Adrenal gland (tissue), 12 donors: ENCODE results near the gene CNOT11. TPM values are rescaled to one million over a fixed set of nuclear protein-coding genes. Genes with fewer than 3 reads are reported as not detected.
"Not testable (repeated sequence)": the region's sequence is repeated elsewhere in the genome, so short reads cannot be mapped to it uniquely, and the experiment has no call there.

Source experiments
- DNase-seq, 7 donors: peaks; one replicate each; pipeline ENCODE4 v3.0.0-alpha.2; 2019 to 2020
- H3K27ac ChIP-seq, 5 donors: fragments of 200-600 bp; sonication (generic) in 4 of 5; 1 replicate in 3 of 5; 2 replicates in 2 of 5; pipeline versions ENCODE4 v1.5.1 to v1.8.0; 2016 to 2020; ENCODE audit warnings: mild to moderate bottlenecking in 1 of 5
- H3K27me3 ChIP-seq: fragments of 200-600 bp; 2 replicates; pipeline ENCODE4 v1.8.0; 2021
- H3K36me3 ChIP-seq, 2 donors: fragments of 200-600 bp; replicated peaks in 1 of 2; 1 replicate in 1 of 2; 2 replicates in 1 of 2; pipeline versions ENCODE4 v1.5.1 to v1.8.0; 2018 to 2022
- H3K4me1 ChIP-seq, 2 donors: fragments of 200-600 bp; replicated peaks in 1 of 2; 1 replicate in 1 of 2; 2 replicates in 1 of 2; pipeline versions ENCODE4 v1.5.1 to v1.8.0; 2018 to 2021
- H3K4me3 ChIP-seq, 4 donors: fragments of 200-600 bp; sonication (generic) in 3 of 4; one replicate each; pipeline ENCODE4 v1.5.1; 2016 to 2018
- H3K9me3 ChIP-seq, 3 donors: fragments of 200-600 bp; sonication (generic) in 1 of 3; replicated peaks in 1 of 3; 1 replicate in 2 of 3; 2 replicates in 1 of 3; pipeline versions ENCODE4 v1.5.1 to v1.8.0; 2016 to 2021
- CTCF ChIP-seq, 6 experiments: fragments of 450-650 bp in 4 of 6; fragments of 200-600 bp in 2 of 6; sonication (generic) in 1 of 6; IDR thresholded peaks; 1 replicate in 5 of 6; 2 replicates in 1 of 6; pipeline versions ENCODE4 v1.5.1 to v1.8.0; 2016 to 2021; ENCODE audit warnings: antibody characterized with exemption in 6 of 6, mild to moderate bottlenecking in 2 of 6, moderate library complexity in 1 of 6
- POLR2A ChIP-seq, 2 donors: fragments of 450-650 bp; IDR thresholded peaks; one replicate each; pipeline ENCODE4 v1.6.1; 2017; ENCODE audit warnings: antibody characterized with exemption in 2 of 2, mild to moderate bottlenecking in 2 of 2, moderate library complexity in 1 of 2
- WGBS, 4 donors: extraction: QIAGEN DNeasy Blood & Tissue Kit in 2 of 4; methylation state at CpG; one replicate each; pipeline versions ENCODE4 v1.1.5 to v1.1.7; 2013 to 2017; 5-methylcytosine and 5-hydroxymethylcytosine counted together
- intact Hi-C, 2 donors: fragments of 100-400 bp; cut with DNase I; formaldehyde crosslinking; loops; one replicate each; pipeline versions ENCODE4 v1.14.1 to v1.15.0; 2022 to 2023
- polyA plus RNA-seq, 3 donors: library from polyadenylated mRNA; stranded (reverse); fragments of 200-250 nt in 2 of 3; fragments of 350-450 nt in 1 of 3; fragmentation: Illumina TruSeq in 1 of 3; extraction: RNeasy Lipid Tissue Mini Kit (QIAGEN cat#74804) in 1 of 3; gene quantifications; one replicate each; pipeline ENCODE4 v1.2.3, GENCODE V29; 2013 to 2014
- total RNA-seq, 9 donors: library from RNA; depleted of rRNA in 4 of 9; stranded (reverse); fragments of >200 nt in 4 of 9; fragments of 120-200 nt in 1 of 9; fragmentation: NEBNext Ultra II Directional in 1 of 9; extraction: Animal tissue kit (Norgen Biotek cat#: 25700) in 1 of 9; gene quantifications; one replicate each; pipeline versions ENCODE4 v1.1.0 to v1.2.4, GENCODE V29; 2013 to 2023
- donor health status: healthy with polysubstance abuse.
- donor health status: Bipolar disorder and iron deficiency.
- donor health status: DM: yes; HTN: yes; CAD: no.
- donor health status: DM: no; HTN: no; CAD: no.
- donor health status: DM: no; HTN: no; CAD: no.
- donor health status: DM: yes; HTN: yes; CAD: no.

CNOT11 gene
- total and polyA plus RNA-seq, 12 donors = 9.5 to 67.3 (median 32.6) TPM

GRCh38 chr2:101208830-101209229 lies 43.9 kb upstream of the CNOT11 start:
- 69 to 74% (median 70%) methylated on average over 4 of the region's 4 CpGs for WGBS, 4 donors
- H3K27ac ChIP-seq = no peak overlapping the region
- no peaks in the 10 kb centered on the region for H3K9me3 ChIP-seq
- DNase-seq = no peak
- H3K4me1 ChIP-seq = peaks cover 6 to 7% of the 10 kb centered on the region in 2 donors
- intact Hi-C loops = no loop called here
- TF ChIP-seq CTCF (IDR thresholded peaks at IDR 0.05) (no peak), POLR2A (IDR thresholded peaks at IDR 0.05) (no peak)
- no peaks in the 10 kb centered on the region for H3K36me3 ChIP-seq
- H3K27me3 ChIP-seq = no peaks in the 10 kb centered on the region
- no peak overlapping the region for H3K4me3 ChIP-seq

- DNase-seq = no peak
- Histone ChIP-seq H3K27ac (no peak overlapping the region), H3K4me1 (no peaks in the 10 kb centered on the region), H3K27me3 (no peaks in the 10 kb centered on the region), H3K9me3 (no peaks in the 10 kb centered on the region), H3K4me3 (no peak overlapping the region), H3K36me3 (no peaks in the 10 kb centered on the region)
- intact Hi-C loops = loop anchor here in 1 of 2 donors (10.0 kb wide), 1 partner anchor 614 kb away; no protein-coding TSS in a partner anchor
- WGBS, 4 donors = 77 to 89% (median 84%) methylated on average over 7 of the region's 7 CpGs
- TF ChIP-seq POLR2A (IDR thresholded peaks at IDR 0.05) (no peak), CTCF (IDR thresholded peaks at IDR 0.05) (no peak)
These were observed 33.4 kb upstream of the CNOT11 start for GRCh38 chr2:101219246-101219645.

- H3K27me3 ChIP-seq, intact Hi-C loops, H3K27ac ChIP-seq, H3K36me3 ChIP-seq, H3K9me3 ChIP-seq, DNase-seq, H3K4me1 ChIP-seq, H3K4me3 ChIP-seq: not testable (repeated sequence)
- WGBS, 4 donors = 94 to 99% (median 96%) methylated on average over 7 of the region's 7 CpGs
These were observed 32.6 kb upstream of the CNOT11 start for GRCh38 chr2:101220091-101220490.

GRCh38 chr2:101223814-101224231 lies 28.9 kb upstream of the CNOT11 start:
- WGBS, 4 donors = 70 to 90% (median 79%) methylated on average over 7 of the region's 7 CpGs
- no peaks in the 10 kb centered on the region for H3K27me3 ChIP-seq
- no peak overlapping the region for H3K27ac ChIP-seq
- H3K9me3 ChIP-seq = no peaks in the 10 kb centered on the region
- H3K36me3 ChIP-seq = no peaks in the 10 kb centered on the region
- intact Hi-C loops = no loop called here
- no peak for DNase-seq
- no peak for TF ChIP-seq POLR2A (IDR thresholded peaks at IDR 0.05)
- TF ChIP-seq CTCF (IDR thresholded peaks at IDR 0.05) = no peak
- no peak overlapping the region for H3K4me3 ChIP-seq
- no peaks in the 10 kb centered on the region for H3K4me1 ChIP-seq

GRCh38 chr2:101230541-101231001 lies 22.1 kb upstream of the CNOT11 start:
- Histone ChIP-seq H3K36me3 (no peaks in the 10 kb centered on the region), H3K4me3 (no peak overlapping the region), H3K27me3 (no peaks in the 10 kb centered on the region), H3K27ac (no peak overlapping the region), H3K9me3 (no peaks in the 10 kb centered on the region), H3K4me1 (no peaks in the 10 kb centered on the region)
- 86 to 95% (median 91%) methylated on average over 2 of the region's 2 CpGs for WGBS, 4 donors
- TF ChIP-seq CTCF (IDR thresholded peaks at IDR 0.05) (no peak), POLR2A (IDR thresholded peaks at IDR 0.05) (no peak)
- DNase-seq = no peak
- intact Hi-C loops = no loop called here
